Measurements from ENCODE around the gene ADRA2A.
A peak's percentile ranks its signal among the peaks of the same experiment; 100 is the strongest.

The ADRA2A gene

DNA sequence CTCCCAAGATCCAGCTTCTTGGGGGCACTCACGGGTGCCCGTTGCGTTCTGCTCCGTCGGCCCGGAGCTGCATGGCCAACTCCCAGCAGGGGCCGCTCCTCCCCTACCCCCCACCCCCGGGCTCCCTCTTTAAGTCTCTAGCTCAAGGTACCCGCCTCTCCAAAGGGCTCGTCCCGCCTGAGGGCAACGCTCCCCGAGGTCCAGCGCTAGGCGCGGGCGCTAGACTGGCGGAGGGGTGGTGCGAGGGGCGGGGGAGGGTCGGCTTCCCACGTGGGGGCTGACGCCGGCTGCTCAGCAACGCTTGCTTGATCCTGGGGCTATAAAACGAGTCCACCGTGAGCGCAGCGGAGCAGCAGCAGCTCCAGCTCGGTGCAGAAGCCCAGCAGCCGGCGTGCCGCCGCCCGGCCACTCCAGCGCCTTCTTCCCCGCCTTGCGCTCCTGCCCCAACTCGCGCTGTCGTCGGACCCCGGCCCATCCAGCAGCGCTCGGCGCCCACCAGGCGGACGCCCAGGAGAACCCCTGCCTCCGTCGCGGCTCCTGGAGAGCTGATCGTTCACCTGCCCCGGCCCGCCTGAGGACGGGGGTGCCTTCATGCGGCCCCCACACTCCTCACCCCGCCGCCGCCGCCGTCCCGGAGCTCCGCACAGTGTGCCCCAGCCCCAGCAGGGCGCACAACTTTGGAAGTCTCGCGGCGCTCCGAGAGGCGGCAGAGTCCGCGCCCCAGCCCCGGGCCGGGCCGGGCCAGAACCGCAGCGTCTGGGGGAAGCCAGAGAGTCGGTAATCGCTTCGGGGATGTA lies at the start of gene ADRA2A:
TSS of gene ADRA2A (plus strand) at position 348 of the 797 bp plus-strand sequence. CDS start 968 bp downstream, outside the sequence.
- DNase-seq, result no peak

DNA sequence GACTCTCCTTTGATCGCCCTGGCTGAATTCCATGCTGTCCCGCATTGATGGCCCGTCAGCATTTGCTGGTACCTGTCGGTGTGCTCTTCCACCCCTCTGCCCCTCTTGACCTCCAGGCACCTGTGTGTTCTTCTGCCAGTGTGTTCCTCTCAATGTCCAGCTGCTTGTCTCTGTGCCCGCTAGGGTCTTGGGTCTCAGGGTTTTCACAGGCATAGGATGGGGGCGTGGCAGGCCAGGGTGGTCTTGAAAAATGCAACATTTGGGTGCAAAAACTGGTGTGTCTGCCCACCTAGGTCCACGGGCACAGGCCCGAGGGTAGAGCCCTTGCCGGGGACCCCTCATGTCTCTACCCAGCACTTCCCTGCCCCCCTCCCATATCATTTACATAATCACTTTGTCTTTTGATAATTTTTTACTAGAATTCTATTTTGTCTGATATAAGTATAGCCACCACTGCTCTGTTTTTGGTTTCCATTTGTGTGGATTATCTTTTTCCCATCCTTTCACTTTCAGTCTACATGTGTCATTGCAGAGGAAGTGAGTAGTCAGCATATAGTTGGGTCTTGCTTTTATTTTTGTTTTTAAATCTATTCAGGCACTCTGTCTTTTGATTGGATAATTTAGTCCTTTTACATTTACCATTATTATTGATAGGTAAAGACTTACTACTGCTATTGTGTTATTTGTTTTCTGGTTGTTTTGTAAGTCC lies 46.6 kb upstream of the ADRA2A start:
- DNase-seq, result no peak

GRCh38 chr10:111034598-111035310 lies 42.1 kb upstream of the ADRA2A start:
- DNase-seq, result no peak

GRCh38 chr10:111035542-111035941 lies 41.3 kb upstream of the ADRA2A start:
- DNase-seq, result no peak

- DNase-seq, result no peak
Observed at GRCh38 chr10:111037858-111038257, 39.0 kb upstream of the ADRA2A start.

GRCh38 chr10:111039522-111039921 lies 37.3 kb upstream of the ADRA2A start:
- DNase-seq, result no peak

- no peak for DNase-seq
Observed at GRCh38 chr10:111057006-111057405, 19.8 kb upstream of the ADRA2A start.

DNA sequence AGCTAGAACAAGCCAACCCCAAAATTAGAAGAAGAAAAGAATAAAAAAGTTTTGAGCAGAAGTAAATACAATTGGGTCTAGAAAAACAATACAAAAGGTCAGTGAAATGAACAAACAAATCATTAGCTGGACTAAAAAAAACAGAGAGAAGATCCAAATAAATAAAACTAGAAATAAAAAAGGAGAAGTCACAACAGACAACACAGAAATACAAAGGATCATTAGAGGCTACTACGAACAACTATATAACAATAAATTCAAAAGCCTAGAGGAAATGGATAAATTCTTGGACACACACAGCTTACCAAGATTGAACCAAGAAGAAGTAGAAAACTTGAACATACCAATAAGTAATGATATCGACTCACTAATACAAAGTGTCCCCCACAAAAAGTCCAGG lies 13.4 kb upstream of the ADRA2A start:
- DNase-seq, result no peak

DNA sequence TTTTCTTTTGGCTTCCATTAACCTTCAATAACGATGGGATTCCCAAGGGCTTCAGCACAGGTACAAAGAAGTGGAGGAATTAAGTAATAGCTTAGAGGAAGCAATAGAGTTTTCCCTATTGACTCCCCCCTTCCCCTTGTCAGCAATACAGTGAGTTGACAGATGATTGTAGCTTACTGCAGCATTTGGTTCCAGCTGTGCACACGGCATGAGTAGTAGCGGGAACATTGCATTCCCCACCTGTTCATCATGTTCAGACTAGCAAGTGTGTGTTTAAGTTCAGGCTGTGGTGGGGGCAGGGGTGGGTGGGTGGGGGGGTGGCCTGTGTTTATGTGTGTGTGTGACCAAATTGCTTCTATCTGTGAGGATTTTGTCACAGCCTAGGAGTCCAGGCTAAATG lies 4.6 kb upstream of the ADRA2A start:
- no peak for DNase-seq

- no peak for DNase-seq
Observed at GRCh38 chr10:111075577-111076185, 1.1 kb upstream of the ADRA2A start.

GRCh38 chr10:111076191-111076681 lies 593 bp upstream of the ADRA2A start:
- DNase-seq, result peak; percentile 6

DNA sequence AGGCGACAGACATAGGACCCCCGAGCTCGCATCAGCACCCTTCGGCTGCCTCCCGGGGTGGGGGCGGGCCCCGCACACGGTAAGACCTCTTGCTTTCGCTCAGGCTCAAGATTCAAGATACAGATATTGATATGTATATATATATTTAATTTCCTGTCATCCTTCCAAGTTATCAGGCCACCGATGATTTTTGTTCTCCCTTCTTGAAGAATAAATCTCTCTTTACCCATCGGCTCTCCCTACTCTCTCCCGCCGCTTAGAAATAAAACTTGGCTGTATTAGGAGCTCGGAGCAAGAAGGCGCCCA lies 603 bp downstream of the ADRA2A start:
- DNase-seq, result no peak

DNA sequence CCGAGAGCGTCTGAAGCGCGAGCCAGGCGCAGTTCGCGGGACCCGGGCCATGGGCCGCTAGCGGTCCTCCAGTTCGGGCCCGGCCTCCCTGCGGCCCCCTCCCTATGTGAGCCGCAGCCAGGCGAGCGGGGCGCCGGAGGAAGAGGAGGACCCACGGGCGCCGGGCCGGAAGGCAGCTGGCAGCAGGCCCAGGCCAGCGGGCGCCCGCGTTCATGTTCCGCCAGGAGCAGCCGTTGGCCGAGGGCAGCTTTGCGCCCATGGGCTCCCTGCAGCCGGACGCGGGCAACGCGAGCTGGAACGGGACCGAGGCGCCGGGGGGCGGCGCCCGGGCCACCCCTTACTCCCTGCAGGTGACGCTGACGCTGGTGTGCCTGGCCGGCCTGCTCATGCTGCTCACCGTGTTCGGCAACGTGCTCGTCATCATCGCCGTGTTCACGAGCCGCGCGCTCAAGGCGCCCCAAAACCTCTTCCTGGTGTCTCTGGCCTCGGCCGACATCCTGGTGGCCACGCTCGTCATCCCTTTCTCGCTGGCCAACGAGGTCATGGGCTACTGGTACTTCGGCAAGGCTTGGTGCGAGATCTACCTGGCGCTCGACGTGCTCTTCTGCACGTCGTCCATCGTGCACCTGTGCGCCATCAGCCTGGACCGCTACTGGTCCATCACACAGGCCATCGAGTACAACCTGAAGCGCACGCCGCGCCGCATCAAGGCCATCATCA lies 1.1 kb downstream of the ADRA2A start:
- DNase-seq, result no peak

DNA sequence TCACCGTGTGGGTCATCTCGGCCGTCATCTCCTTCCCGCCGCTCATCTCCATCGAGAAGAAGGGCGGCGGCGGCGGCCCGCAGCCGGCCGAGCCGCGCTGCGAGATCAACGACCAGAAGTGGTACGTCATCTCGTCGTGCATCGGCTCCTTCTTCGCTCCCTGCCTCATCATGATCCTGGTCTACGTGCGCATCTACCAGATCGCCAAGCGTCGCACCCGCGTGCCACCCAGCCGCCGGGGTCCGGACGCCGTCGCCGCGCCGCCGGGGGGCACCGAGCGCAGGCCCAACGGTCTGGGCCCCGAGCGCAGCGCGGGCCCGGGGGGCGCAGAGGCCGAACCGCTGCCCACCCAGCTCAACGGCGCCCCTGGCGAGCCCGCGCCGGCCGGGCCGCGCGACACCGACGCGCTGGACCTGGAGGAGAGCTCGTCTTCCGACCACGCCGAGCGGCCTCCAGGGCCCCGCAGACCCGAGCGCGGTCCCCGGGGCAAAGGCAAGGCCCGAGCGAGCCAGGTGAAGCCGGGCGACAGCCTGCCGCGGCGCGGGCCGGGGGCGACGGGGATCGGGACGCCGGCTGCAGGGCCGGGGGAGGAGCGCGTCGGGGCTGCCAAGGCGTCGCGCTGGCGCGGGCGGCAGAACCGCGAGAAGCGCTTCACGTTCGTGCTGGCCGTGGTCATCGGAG lies 1.8 kb downstream of the ADRA2A start:
- DNase-seq, result no peak

- no peak for DNase-seq
Observed at GRCh38 chr10:111079241-111079760, 2.5 kb downstream of the ADRA2A start.

- DNase-seq, result no peak
Observed at GRCh38 chr10:111079781-111080180, 3.0 kb downstream of the ADRA2A start.

DNA sequence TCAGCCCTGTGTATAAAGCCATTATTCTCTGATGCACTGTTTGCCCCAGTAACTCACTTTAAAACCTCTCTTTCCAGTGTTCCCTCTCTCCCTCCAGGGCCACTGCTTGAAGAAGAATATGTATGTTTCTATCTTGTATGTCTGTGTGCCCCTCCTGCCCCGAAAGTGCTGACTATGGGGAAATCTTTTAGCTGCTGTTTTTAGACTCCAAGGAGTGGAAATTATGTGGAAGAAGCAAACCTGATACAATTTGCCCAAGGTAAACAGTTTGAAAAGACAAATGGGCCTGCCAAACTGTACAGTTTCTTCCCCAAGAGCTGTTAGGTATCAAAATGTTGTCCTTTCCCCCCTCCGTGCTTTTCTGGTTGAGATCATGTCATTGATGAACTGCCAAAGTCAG lies 3.4 kb downstream of the ADRA2A start:
- DNase-seq, result no peak

DNA sequence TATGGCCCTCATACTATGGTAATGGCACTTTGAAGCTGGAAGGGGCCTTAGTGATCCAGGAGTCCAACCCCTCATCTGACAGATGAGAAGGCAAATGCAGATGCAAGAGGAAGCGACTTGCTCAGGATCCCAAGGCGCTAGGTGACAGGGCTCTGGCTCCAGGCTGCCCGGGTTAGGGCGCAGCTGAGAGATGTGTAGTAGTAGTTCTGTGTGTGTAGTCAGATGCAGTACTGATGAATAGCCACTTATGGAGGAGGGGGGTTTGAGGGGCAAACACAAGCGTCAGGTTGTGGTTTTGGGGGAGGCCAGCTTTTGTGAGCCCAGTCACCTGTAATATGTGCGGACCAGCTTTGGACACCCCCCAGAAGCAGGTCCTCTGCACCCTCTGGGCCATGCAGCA lies 4.8 kb downstream of the ADRA2A start:
- no peak for DNase-seq

DNA sequence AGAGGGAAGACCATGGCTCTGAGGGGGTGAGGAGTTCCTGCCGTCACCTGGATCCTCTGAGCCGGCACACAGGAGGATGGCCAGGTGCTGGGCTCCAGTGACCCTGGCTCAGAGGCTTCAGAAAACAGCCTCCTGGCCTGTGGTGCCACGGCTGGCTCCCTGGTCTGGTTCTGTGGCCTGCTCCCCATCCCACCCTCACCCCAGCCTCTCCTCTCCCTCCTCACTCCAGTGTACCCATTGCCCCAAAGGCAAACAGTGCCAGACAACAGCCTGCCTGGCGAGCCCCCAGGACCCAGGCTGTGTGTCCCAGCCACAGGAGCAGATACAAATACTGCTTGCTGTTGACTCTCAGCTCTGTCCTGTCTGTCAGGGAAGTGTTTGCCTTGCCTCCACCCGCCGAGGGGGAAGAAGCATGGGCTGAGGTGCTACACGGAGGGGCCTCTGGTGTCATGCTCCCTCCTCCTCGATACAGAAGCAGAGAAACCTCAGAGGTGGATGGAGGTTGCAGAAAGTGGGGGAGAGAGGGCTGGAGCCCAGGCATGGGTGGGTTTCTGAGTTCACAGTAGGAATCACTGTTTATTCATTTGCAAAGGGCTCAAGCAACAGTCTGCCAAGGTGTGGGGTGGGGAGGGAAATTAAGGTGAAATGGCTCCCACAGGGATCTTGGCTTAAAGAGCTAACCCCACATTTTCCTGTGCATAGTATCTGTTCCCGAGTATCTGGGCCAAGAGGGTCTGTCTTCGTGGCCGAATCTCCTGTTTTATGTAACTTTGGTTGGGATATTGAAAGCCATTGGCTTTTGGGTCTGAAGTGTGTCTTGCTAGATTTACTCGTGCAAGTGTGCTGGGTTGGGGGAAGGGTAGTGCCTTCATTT lies 5.5 kb downstream of the ADRA2A start:
- DNase-seq, result no peak

DNA sequence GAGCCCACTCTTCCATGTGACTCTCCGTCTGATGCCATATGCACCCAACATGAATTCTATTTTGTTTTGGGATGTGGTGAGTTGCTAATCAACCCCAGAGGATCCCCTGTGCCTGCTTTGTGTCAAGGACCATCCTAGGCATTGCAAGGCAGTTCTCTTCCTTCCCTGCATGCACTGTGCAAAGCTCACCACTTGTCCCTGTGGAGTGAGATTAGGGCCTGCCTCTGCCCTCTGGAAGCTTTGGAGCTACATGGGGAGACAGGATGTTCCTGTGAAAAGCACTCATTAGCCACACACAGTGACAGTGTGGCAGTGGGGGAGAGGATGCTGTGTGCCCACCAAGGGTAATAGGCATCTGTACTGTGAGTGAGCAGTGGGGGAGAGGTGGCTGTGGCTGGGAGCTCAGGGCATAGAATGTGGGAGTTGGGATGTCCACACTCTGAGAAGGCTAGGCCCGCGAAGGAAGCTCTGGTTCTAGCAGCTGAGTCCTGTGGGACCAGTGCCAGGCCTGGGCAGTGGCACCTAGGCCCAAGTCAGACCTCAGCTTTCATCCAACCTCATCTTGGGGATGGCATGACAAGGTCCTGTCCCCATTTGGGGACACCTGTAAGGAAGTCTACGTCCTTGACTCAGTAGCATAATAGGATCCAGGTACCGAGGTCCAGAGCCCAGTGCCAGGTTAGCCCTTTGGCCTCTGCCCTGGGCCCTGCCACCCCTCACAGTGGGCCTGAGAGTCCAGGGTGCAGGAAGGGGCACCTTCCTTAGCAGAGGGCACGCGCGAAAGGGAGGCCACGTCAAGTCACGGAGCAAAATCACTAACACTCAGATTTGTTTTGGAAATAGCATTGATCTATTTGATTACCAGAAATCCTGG lies 6.6 kb downstream of the ADRA2A start:
- no peak for DNase-seq

Data from amniotic stem cell (primary cell).